Effector memory CD4-positive, alpha-beta T cell (primary cell): ENCODE results near the gene NAALADL2.

Source experiments
- DNase-seq, 3 donors: peaks; one replicate each; pipeline ENCODE4 v3.0.0-alpha.2; 2020
- H3K27ac ChIP-seq: 2 replicates; pipeline ENCODE4 v1.7.0; 2013; ENCODE audit warnings: mild to moderate bottlenecking, low read length, moderate library complexity; ENCODE audit not compliant: insufficient read depth, poor library complexity, severe bottlenecking
- H3K27me3 ChIP-seq: replicated peaks from 2 replicates; pipeline ENCODE4 v1.7.0; 2013; ENCODE audit warnings: mild to moderate bottlenecking, low read length; ENCODE audit not compliant: insufficient read depth, control insufficient read depth, poor library complexity, severe bottlenecking
- H3K36me3 ChIP-seq: 2 replicates; pipeline ENCODE4 v1.7.0; 2013; ENCODE audit warnings: mild to moderate bottlenecking, low read length, moderate library complexity; ENCODE audit not compliant: control insufficient read depth, insufficient read depth
- H3K4me1 ChIP-seq: 2 replicates; pipeline ENCODE4 v1.7.0; 2013; ENCODE audit warnings: low read length, mild to moderate bottlenecking; ENCODE audit not compliant: control insufficient read depth, insufficient read depth, poor library complexity, severe bottlenecking
- H3K4me3 ChIP-seq: 2 replicates; pipeline ENCODE4 v1.7.0; 2013; ENCODE audit warnings: low read length, low read depth, mild to moderate bottlenecking; ENCODE audit not compliant: insufficient read depth, poor library complexity, severe bottlenecking
- H3K9me3 ChIP-seq: 2 replicates; pipeline ENCODE4 v1.7.0; 2013; ENCODE audit warnings: mild to moderate bottlenecking, low read length, moderate library complexity; ENCODE audit not compliant: control insufficient read depth

NAALADL2 gene

GRCh38 chr3:174854987-174855386 lies 4.1 kb upstream of the NAALADL2 start:
- Histone ChIP-seq H3K4me3 (no peak overlapping the region), H3K36me3 (no peaks in the 10 kb centered on the region), H3K9me3 (no peaks in the 10 kb centered on the region), H3K27me3 (no peaks in the 10 kb centered on the region), H3K4me1 (no peaks in the 10 kb centered on the region), H3K27ac (no peak overlapping the region)
- DNase-seq = no peak

GRCh38 chr3:174857301-174857700 lies 1.8 kb upstream of the NAALADL2 start:
- Histone ChIP-seq H3K9me3 (no peaks in the 10 kb centered on the region), H3K4me1 (no peaks in the 10 kb centered on the region), H3K36me3 (no peaks in the 10 kb centered on the region), H3K4me3 (no peak overlapping the region), H3K27ac (no peak overlapping the region), H3K27me3 (no peaks in the 10 kb centered on the region)
- no peak for DNase-seq

- Histone ChIP-seq H3K27me3 (no peaks in the 10 kb centered on the region), H3K36me3 (no peaks in the 10 kb centered on the region), H3K4me1 (no peaks in the 10 kb centered on the region), H3K4me3 (no peak overlapping the region), H3K9me3 (no peaks in the 10 kb centered on the region), H3K27ac (no peak overlapping the region)
- DNase-seq = no peak
Observed at GRCh38 chr3:174858353-174858752, 781 bp upstream of the NAALADL2 start.

- Histone ChIP-seq H3K9me3 (no peaks in the 10 kb centered on the region), H3K27ac (no peak overlapping the region), H3K4me3 (no peak overlapping the region), H3K4me1 (no peaks in the 10 kb centered on the region), H3K27me3 (no peaks in the 10 kb centered on the region), H3K36me3 (no peaks in the 10 kb centered on the region)
- DNase-seq = no peak
Observed at GRCh38 chr3:174859756-174860155, 622 bp downstream of the NAALADL2 start.

GRCh38 chr3:174862101-174862500 lies 3.0 kb downstream of the NAALADL2 start:
- no peak for DNase-seq
- no peaks in the 10 kb centered on the region for H3K36me3 ChIP-seq
- no peaks in the 10 kb centered on the region for H3K9me3 ChIP-seq
- no peaks in the 10 kb centered on the region for H3K27me3 ChIP-seq
- no peaks in the 10 kb centered on the region for H3K4me1 ChIP-seq
- H3K4me3 ChIP-seq = no peak overlapping the region
- H3K27ac ChIP-seq = no peak overlapping the region

- no peak overlapping the region for H3K27ac ChIP-seq
- H3K27me3 ChIP-seq = no peaks in the 10 kb centered on the region
- DNase-seq = no peak
- no peaks in the 10 kb centered on the region for H3K4me1 ChIP-seq
- H3K4me3 ChIP-seq = no peak overlapping the region
- H3K36me3 ChIP-seq = no peaks in the 10 kb centered on the region
- H3K9me3 ChIP-seq = no peaks in the 10 kb centered on the region
Observed at GRCh38 chr3:174862666-174863065, 3.5 kb downstream of the NAALADL2 start.

GRCh38 chr3:174863488-174863887 lies 4.4 kb downstream of the NAALADL2 start:
- Histone ChIP-seq H3K9me3 (no peaks in the 10 kb centered on the region), H3K36me3 (no peaks in the 10 kb centered on the region), H3K27ac (no peak overlapping the region), H3K4me3 (no peak overlapping the region), H3K4me1 (no peaks in the 10 kb centered on the region), H3K27me3 (no peaks in the 10 kb centered on the region)
- DNase-seq = no peak

GRCh38 chr3:174869448-174869847 lies 10.3 kb downstream of the NAALADL2 start:
- Histone ChIP-seq H3K4me3 (no peak overlapping the region), H3K9me3 (no peaks in the 10 kb centered on the region), H3K27me3 (no peaks in the 10 kb centered on the region), H3K4me1 (no peaks in the 10 kb centered on the region), H3K27ac (no peak overlapping the region), H3K36me3 (no peaks in the 10 kb centered on the region)
- no peak for DNase-seq

- Histone ChIP-seq H3K9me3 (no peaks in the 10 kb centered on the region), H3K27ac (no peak overlapping the region), H3K4me1 (no peaks in the 10 kb centered on the region), H3K4me3 (no peak overlapping the region), H3K27me3 (no peaks in the 10 kb centered on the region), H3K36me3 (no peaks in the 10 kb centered on the region)
- no peak for DNase-seq
Observed at GRCh38 chr3:174873832-174874657, 14.9 kb downstream of the NAALADL2 start.

- no peak overlapping the region for H3K27ac ChIP-seq
- H3K36me3 ChIP-seq = no peaks in the 10 kb centered on the region
- no peaks in the 10 kb centered on the region for H3K9me3 ChIP-seq
- H3K4me1 ChIP-seq = no peaks in the 10 kb centered on the region
- DNase-seq = no peak
- H3K4me3 ChIP-seq = no peak overlapping the region
- H3K27me3 ChIP-seq = no peaks in the 10 kb centered on the region
Observed at GRCh38 chr3:174882789-174883188, 23.7 kb downstream of the NAALADL2 start.
